HUDEP-2 (cell line): ENCODE measurements around the gene BCOR.
A peak's percentile ranks its signal among the peaks of the same experiment; 100 is the strongest.

Experiments
- DNase-seq, 76 experiments: peaks; one replicate each; lab custom pipeline; 2025; ENCODE audit not compliant: unreplicated experiment in 76 of 76; lab: John Stamatoyannopoulos, UW

BCOR gene

GRCh38 chrX:40040686-40041461, 56.9 kb downstream of the BCOR start:
- DNase-seq: no peak

GRCh38 chrX:40039887-40040286, 57.9 kb downstream of the BCOR start:
- no peak for DNase-seq

- DNase-seq: no peak
Measured at GRCh38 chrX:40037367-40037766, 60.4 kb downstream of the BCOR start.

- DNase-seq: no peak
Measured at GRCh38 chrX:40035726-40036125, 62.0 kb downstream of the BCOR start.

GRCh38 chrX:40031911-40032310, 65.8 kb downstream of the BCOR start:
- no peak for DNase-seq

GRCh38 chrX:40030205-40030604, 67.6 kb downstream of the BCOR start:
- no peak for DNase-seq

DNA sequence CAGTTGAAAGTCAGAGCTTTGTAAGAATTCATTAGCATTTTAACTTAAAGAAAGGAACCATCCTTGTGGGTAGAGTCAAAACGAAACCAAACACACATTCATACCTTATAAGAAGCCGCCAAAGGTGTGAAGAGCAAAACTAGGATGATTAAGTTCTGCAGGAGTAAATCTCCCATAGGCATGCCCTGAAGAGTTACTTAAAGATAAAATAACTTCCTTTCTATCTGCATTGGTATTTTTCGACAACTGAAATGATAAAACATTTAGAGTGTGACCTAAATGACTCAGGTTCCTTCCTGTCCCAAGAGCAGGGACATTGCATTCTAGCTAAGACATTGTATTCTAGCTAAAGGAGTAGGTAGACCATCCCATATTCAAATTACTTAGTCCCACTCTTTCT, 75.3 kb downstream of the BCOR start:
- DNase-seq: no peak

GRCh38 chrX:40021647-40022046, 76.1 kb downstream of the BCOR start:
- no peak for DNase-seq

DNA sequence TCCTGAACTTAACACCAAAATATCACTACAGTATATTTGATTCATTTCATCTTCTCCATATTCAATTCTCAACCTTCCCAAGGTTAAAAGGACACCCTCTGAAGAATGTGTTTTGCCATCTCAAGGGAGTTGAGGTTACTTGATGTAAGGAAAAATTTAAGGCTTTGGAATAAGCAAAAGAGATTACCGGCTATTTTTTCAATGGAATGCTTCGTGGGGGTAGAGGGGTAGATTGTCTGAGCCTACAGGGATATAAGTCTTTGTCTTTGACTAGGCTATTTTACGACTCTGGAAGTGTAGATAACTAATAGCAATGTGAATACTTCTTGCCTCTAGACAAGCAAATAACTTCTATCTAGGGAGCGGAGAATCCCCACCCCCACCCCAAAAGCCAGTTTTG, 78.2 kb downstream of the BCOR start:
- DNase-seq: no peak

- DNase-seq: no peak
Measured at GRCh38 chrX:40018041-40018440, 79.7 kb downstream of the BCOR start.

DNA sequence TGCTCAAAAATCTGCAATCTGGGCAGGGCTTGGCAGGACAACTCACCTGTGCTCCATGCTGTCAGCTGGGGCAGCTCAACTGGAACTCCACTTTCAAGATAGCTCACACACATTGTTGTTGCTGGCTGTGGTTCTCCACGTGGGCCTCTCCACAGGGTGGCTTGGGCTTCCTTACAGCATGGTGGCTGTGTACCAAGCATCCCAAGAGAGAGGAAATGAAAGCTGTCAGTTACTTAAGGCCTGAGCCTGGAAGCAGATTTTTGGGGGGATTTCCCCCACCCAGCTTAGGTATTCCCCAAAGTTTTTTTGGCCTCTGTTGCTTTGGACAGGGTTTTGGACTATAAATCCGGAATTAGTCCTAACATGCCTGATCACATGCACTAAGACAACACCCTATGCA, 81.0 kb downstream of the BCOR start:
- no peak for DNase-seq

GRCh38 chrX:40015693-40016092, 82.1 kb downstream of the BCOR start:
- DNase-seq: no peak

GRCh38 chrX:40013266-40014195, 84.2 kb downstream of the BCOR start:
- DNase-seq: peak in 19 of 76 experiments; percentile 0 to 31 (median 4)

- DNase-seq: peak in 1 of 76 experiments; percentile 3
Measured at GRCh38 chrX:40012868-40013265, 84.9 kb downstream of the BCOR start.

DNA sequence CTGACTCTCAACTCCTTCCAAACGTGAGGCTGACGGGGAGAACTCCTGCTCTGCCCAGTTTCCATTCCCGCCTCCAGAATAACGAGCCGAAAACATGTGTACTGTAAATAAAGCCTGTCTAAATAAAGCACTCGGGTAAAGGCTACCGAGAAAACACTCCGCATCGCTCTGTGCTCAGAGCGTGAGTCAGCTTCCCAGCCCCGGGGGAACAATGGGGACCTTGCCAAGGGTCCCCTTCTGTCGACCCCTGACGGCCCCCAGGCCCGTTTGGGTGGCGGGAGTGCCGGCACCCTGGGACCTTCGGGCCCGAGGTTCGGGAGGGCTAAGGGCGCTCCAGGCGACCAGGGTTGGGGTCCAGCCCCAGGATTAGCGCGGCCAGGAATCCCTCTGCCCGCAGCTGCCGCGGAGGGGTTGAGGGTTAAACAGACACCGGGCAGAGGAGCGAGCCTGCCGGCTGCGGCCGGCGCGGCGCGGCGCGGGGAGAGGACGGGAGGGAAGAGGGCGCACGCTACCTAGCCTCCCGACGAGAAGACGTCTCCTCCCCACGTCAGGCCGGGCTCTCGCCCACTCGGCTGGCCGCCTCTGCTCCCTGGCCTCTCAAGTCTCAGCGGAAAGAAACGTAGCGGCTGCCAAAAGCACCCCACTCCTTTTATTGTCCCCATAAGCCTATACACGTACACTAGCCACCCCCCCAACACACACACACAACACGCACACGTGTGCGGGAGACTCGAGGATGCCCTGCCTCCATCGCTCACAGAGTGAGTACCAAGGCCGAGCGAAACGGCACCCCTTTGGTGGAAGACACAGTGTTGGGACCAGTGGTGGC, 85.5 kb downstream of the BCOR start:
- DNase-seq: no peak

DNA sequence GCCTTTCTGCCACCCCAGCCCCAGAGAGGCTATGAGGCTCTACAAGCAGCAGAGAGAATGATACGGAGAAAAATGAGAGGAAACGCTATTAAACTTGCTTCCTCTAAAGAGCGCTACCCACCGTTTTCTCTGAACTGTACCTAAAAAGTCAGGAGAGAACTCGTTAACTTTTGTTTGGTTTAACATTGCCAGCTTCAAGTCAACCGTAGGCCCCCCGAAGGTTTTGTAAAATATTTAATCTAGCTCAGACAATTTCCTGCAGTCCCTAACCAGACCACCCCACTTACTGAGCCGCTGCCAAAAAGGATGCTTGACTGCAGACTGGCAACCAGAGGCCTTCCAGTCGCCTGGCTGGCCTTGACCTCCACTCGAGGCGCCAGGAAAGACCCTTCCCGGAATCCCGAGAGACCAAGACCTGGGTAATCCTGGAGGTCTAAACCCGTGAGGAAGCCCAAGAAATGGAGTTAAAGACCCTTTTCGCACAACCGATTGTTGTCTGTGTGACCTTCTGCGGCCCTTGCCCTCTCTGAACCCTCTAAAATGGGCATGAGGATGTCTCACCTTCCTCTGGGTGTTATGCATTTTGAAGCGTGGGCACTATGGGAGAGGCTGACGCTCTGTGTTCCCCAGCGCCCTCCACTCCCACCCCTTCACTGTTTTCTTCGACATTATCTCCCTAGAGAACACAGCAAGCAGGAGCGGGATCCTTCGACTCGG, 86.3 kb downstream of the BCOR start:
- DNase-seq: no peak

- DNase-seq: no peak
Measured at GRCh38 chrX:40010550-40011321, 87.0 kb downstream of the BCOR start.

DNA sequence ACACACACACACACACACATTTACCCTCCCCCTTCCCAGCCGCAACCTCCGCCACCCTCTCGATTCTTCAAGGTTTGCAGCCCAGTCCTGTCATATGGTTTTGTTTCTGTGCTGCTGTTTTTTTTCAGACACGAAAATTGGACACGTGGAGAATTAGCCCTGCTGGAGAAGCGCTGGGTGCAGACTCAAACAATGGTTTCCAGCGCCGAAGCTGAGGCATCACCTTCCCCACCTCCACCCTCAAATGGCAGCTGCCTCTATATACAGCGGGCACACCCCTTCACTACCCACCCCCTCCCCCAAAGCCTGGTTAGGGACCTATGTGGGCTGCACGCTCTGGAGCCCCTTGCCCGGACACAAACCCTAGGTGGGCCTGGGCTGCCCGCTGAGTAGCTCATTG, 87.9 kb downstream of the BCOR start:
- no peak for DNase-seq

GRCh38 chrX:40009462-40009851, 88.3 kb downstream of the BCOR start:
- no peak for DNase-seq
